IPS-15b (cell line): ENCODE results near the gene LILRA6.
A peak's percentile ranks its signal among the peaks of the same experiment; 100 is the strongest.
"Not testable (repeated sequence)": the region's sequence is repeated elsewhere in the genome, so short reads cannot be mapped to it uniquely, and the experiment has no call there.

Experiments used
- H3K27me3 ChIP-seq: one replicate; pipeline ENCODE4 v1.6.1; 2013; ENCODE audit warnings: low read length; ENCODE audit not compliant: control insufficient read depth, insufficient read depth
- H3K36me3 ChIP-seq: one replicate; pipeline ENCODE4 v1.6.1; 2013; ENCODE audit warnings: low read length; ENCODE audit not compliant: control insufficient read depth, insufficient read depth
- H3K4me1 ChIP-seq: one replicate; pipeline ENCODE4 v1.6.1; 2013; ENCODE audit warnings: mild to moderate bottlenecking, low read length; ENCODE audit not compliant: control insufficient read depth, insufficient read depth
- H3K4me3 ChIP-seq: one replicate; pipeline ENCODE4 v1.5.1; 2013; ENCODE audit warnings: low read depth, low read length
- H3K9ac ChIP-seq: one replicate; pipeline ENCODE4 v1.6.1; 2013; ENCODE audit warnings: low read depth, mild to moderate bottlenecking, low read length
- H3K9me3 ChIP-seq: one replicate; pipeline ENCODE4 v1.6.1; 2013; ENCODE audit warnings: mild to moderate bottlenecking, low read length; ENCODE audit not compliant: control insufficient read depth, insufficient read depth

LILRA6 gene

DNA sequence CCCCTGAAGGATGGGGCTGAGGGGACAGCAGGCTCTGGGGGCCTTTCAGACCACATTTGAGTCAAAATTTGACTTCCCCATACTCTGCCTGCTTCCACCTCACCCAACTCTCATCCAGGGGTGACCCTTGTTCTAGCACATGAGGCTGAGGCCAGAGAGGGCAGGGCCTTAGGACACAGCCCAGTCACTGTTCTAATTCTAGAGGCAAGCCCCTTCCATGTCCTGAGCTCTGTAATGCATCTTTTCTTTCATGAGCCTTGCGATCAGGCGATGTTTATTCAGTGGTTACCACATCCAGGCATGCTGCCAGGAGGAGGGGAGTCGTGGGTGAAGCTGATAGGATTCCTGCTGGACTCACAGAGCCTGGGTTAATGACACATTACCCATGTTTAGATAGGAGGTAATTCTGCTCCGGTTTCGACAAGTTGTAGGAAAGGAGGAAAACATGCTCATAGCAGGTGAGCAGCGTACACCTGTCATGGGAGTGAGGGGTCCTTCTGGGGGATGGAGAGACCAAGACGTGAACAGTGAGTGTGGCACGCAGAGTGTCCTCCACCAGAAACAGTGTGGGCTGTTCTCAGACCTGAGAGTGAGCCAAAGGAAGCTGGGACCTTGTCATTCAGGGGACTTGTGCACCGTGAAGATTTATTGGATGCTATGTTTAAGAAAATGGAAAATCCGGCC, 32.6 kb downstream of the LILRA6 start:
- H3K9ac ChIP-seq, result no peak overlapping the region
- H3K36me3 ChIP-seq, result peaks cover 38% of the 10 kb centered on the region
- H3K9me3 ChIP-seq, result no peaks in the 10 kb centered on the region
- peaks cover 4% of the 10 kb centered on the region for H3K4me1 ChIP-seq
- H3K4me3 ChIP-seq, result no peak overlapping the region
- no peaks in the 10 kb centered on the region for H3K27me3 ChIP-seq

DNA sequence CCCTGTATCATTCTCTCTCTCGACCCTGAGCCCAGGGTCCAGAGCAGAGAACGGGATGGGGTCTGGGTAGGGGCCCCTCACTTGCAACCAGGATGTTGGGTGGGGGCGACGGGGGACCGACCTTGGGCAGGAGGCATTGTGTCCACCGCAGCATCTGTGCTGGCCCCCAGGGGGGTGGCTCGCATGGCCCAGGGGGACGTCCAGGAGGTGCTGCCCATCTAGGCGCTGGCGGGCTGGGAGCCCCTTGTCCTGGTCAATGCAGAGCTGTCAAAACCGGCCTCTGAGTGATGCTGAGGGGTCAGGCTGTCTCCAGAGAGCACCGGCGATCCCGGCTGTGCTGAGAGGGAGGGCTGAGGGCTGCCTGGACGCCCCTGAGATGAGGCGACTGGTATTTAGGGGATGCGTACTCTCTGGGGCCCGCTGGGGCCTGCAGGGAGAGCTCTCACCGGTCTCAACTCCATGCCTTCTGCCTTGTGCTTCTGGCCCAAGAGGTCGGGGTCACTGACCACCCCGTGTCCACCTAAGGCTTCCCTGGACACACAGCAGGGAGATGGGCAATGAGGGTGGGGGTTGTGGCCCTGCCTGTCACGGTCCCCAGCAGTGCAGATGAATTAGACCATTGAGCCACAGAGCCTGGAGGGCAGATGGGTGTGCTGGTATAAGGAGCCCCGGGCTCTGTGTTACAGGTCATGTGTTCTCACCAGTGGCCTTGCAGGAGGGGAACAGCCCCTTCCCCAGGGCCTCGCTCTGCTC, 33.4 kb downstream of the LILRA6 start:
- Histone ChIP-seq H3K9ac (no peak overlapping the region), H3K4me1 (peaks cover 7% of the 10 kb centered on the region), H3K9me3 (no peaks in the 10 kb centered on the region), H3K4me3 (no peak overlapping the region), H3K27me3 (no peaks in the 10 kb centered on the region), H3K36me3 (peaks cover 45% of the 10 kb centered on the region)

DNA sequence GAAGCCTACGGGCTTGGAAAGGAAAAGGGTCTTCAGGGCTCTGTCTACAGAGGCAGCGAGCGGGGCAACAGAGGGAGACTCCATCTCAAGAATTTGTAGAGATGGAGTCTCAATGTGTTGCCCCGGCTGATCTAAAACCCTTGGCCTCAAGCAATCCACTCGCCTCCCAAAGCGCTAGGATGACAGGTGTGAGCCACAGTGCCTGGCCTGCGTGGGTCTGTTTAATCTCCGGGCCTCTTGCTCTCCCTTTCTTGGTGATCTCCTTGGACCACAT, 33.9 kb downstream of the LILRA6 start:
- peaks cover 9% of the 10 kb centered on the region for H3K4me1 ChIP-seq
- peak overlapping the region; percentile 9 for H3K9ac ChIP-seq
- no peaks in the 10 kb centered on the region for H3K27me3 ChIP-seq
- peaks cover 47% of the 10 kb centered on the region for H3K36me3 ChIP-seq
- no peaks in the 10 kb centered on the region for H3K9me3 ChIP-seq
- no peak overlapping the region for H3K4me3 ChIP-seq

DNA sequence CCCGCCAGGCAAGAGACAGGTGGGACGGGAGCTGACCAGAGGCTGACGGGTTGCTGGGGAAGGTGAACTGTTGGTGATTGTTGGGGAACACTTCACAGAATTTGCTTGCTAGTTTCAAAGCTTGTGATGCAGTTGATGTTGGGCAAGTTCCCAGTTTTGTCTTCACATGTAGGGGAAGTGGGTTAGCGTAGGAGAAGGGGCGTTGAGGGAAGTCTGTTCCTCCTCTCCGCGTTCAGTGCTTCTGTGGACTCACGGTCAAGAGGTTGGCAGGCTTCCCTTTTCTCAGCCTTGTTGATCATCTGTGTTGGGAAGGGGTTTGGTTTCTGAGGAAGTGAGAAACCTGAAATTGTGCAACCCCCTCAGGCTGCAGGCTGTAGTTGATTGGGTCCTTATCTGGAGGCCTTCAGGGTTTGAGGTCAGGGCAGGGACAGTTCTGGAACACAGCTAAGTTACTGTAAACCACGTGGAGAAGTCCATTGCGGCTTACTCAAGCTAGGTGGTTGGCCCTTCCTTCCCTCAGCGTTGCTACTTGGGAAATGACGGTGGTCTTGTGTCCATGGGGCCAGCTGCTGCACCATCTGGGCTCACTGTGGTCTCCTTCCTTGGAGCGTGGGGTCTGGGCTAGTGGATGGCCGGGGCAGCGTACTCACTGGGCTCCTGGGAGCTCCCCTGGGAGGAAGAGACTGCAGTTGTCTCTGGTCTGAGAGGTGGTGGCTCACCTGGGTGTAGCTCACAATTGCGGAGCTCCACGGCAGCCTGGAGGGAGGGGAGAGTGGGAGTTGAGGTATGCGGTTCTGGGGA, 34.4 kb downstream of the LILRA6 start:
- Histone ChIP-seq H3K9ac (peak overlapping the region; percentile 9), H3K27me3 (no peaks in the 10 kb centered on the region), H3K4me1 (peaks cover 13% of the 10 kb centered on the region), H3K4me3 (no peak overlapping the region), H3K36me3 (peaks cover 52% of the 10 kb centered on the region), H3K9me3 (no peaks in the 10 kb centered on the region)

DNA sequence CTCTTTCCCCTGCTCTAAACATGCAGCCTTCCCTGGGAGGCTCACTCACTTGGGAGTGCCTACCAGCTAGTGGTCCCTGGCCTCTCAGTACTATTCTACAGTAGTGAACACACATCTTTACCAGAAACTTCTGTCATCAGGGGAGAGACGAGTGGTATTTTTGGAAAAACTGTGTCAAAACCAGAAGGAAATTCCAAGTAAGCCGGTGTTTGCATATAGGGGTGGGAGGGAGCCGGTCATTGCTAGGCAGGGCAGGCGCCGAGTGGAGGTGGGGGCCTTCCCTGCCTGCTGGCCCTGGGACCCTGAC, 35.0 kb downstream of the LILRA6 start:
- no peak overlapping the region for H3K9ac ChIP-seq
- no peaks in the 10 kb centered on the region for H3K27me3 ChIP-seq
- no peak overlapping the region for H3K4me3 ChIP-seq
- H3K9me3 ChIP-seq, result no peaks in the 10 kb centered on the region
- peaks cover 17% of the 10 kb centered on the region for H3K4me1 ChIP-seq
- peaks cover 58% of the 10 kb centered on the region for H3K36me3 ChIP-seq

DNA sequence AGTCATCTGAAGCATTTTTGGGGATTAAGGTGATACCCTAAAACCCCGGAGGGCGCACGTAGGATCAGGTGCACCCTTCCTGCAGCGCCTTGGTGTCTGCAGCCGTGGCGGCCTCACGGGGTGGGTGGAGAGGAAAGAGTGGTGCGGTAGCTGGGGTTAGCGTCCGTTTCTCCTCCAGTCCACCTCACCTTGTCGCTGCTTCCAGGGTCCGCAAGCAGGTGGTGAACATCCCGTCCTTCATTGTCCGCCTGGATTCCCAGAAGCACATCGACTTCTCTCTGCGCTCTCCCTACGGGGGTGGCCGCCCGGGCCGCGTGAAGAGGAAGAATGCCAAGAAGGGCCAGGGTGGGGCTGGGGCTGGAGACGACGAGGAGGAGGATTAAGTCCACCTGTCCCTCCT, 35.4 kb downstream of the LILRA6 start:
- H3K4me3 ChIP-seq, H3K9me3 ChIP-seq, H3K9ac ChIP-seq, H3K27me3 ChIP-seq: not testable (repeated sequence)
- Histone ChIP-seq H3K4me1 (peaks cover 17% of the 10 kb centered on the region), H3K36me3 (peaks cover 62% of the 10 kb centered on the region)

DNA sequence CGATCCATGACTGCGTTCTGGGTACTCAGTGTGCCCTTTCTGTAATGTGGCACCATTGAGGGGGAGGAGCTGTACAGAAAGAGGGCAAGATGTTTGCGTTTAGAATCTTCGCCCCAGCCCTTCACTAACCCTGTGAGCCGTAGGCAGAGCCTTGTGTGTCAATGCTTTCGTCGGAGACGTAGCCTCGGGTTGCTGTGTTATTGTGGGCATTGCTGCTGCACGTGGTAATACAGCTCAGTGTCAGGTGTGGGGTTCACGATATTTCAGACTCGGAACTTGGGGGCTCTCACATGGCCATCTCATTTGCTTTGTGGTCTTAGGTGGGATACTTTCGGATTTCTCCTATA, 35.8 kb downstream of the LILRA6 start:
- H3K9me3 ChIP-seq, result no peaks in the 10 kb centered on the region
- H3K9ac ChIP-seq, result no peak overlapping the region
- no peak overlapping the region for H3K4me3 ChIP-seq
- no peaks in the 10 kb centered on the region for H3K27me3 ChIP-seq
- H3K4me1 ChIP-seq, result peaks cover 17% of the 10 kb centered on the region
- peaks cover 66% of the 10 kb centered on the region for H3K36me3 ChIP-seq

DNA sequence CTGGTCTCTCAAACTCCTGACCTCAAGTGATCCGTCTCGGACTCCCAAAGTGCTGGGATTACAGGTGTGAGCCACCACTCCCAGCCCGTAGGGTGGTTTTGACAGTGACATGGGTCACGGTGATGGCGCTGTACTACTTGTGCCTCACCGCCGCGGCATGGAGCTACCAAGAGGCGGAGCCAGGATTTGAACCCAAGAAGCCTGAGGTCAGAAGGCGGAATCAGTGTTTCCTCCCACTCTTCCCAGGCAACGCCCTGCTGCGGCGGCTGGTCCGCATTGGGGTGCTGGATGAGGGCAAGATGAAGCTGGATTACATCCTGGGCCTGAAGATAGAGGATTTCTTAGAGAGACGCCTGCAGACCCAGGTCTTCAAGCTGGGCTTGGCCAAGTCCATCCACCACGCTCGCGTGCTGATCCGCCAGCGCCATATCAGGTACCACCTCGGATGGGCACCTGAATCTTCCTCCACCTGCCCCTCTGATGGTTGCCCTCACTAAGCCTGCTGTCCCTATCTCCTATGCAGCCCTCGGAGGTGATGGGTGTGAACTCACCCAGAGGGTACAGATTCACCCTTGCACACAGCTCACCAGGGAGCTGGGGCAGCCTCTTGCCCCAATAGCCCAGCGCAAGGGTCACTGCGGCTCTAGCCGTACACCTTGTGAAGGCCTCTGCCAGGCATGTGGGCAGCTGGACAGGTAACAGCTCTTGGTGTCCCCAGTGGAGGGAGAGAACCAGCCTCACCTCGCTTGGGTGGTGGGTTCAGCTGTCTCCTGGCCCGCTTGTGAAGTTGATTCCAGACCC, 36.4 kb downstream of the LILRA6 start:
- Histone ChIP-seq H3K27me3 (no peaks in the 10 kb centered on the region), H3K4me3 (no peak overlapping the region), H3K36me3 (peaks cover 69% of the 10 kb centered on the region), H3K9ac (no peak overlapping the region), H3K9me3 (no peaks in the 10 kb centered on the region), H3K4me1 (peaks cover 20% of the 10 kb centered on the region)

DNA sequence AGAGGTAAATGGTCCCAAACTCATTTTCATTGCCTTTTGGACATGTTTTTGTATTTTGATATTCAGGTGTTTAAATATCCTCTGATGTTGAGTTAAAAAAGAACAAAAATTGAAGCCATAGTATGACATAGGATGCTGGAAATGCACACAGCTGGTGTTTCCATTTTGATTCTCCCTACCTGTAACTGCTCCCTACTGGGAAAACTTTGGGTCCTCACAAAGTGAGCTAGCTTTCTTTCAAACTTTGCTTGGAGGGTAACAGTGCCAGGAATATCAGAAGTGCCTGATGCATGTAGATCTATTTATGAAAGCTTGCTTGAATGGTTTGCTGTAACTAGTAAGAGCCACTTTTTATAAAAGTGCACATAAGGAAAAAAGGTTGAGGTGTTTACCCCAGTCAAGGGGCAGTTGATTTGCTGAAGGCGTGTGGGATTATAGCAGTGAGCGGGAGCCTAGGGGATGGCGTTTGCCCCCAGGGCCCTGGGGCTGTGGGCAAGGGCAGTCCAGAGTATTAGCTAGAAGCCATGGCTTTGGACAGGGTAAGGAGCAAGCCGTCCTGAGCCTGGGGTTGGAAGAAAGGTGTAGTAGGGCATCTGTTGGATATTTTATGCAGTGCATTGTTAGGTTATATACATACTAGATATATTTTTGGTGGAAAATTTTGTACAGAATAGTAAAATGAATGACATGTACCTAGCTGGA, 37.7 kb downstream of the LILRA6 start:
- Histone ChIP-seq H3K27me3 (no peaks in the 10 kb centered on the region), H3K36me3 (peaks cover 71% of the 10 kb centered on the region), H3K9ac (no peak overlapping the region), H3K4me3 (peak overlapping the region; percentile 12), H3K9me3 (no peaks in the 10 kb centered on the region), H3K4me1 (peaks cover 20% of the 10 kb centered on the region)

DNA sequence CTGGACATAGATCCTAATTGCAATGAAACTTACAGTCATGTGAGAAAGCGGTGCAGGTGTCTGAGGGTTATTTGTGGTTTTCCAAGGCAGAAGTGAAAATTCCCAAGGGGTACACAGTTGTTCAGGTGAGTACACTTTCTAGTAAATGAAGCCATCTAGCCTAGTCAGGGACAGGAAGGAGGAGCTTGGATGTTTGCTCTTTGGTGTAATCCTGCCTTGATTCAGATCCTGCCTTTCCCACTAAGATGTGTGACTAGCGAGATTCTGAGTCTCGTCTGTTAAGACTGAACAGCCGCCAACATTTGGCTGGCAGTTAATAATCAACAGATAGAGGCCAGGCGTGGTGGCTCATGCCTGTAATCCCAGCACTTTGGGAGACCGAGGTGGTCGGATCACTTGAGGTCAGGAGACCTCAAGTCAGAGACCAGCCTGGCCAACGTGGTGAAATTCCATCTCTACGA, 39.4 kb downstream of the LILRA6 start:
- Histone ChIP-seq H3K4me3 (peak overlapping the region; percentile 96), H3K9me3 (no peaks in the 10 kb centered on the region), H3K4me1 (peaks cover 20% of the 10 kb centered on the region), H3K27me3 (no peaks in the 10 kb centered on the region), H3K36me3 (peaks cover 68% of the 10 kb centered on the region), H3K9ac (peak overlapping the region; percentile 62)

DNA sequence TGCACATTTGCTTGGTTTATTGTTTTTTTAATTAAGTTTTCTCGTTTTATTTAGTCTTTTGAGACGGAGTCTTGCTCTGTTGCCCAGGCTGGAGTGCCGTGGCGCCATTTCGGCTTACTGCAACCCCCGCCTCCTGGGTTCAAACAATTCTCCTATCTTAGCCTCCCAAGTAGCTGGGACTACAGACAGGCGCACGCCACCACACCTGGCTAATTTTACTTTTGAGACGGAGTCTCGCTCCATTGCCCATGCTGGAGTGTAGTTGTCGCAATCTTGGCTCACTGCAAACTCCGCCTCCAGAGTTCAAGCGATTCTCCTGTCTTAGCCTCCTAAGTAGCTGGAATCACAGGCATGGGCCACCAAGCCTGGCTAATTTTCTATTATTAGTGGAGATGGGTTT, 40.6 kb downstream of the LILRA6 start:
- H3K27me3 ChIP-seq, result no peaks in the 10 kb centered on the region
- peak overlapping the region; percentile 96 for H3K4me3 ChIP-seq
- H3K9me3 ChIP-seq, result no peaks in the 10 kb centered on the region
- H3K4me1 ChIP-seq, result peaks cover 20% of the 10 kb centered on the region
- H3K36me3 ChIP-seq, result peaks cover 56% of the 10 kb centered on the region
- peak overlapping the region; percentile 99 for H3K9ac ChIP-seq
